ENCODE data around the gene TFCP2. TPM values are rescaled to one million over a fixed set of nuclear protein-coding genes. Genes with fewer than 3 reads are reported as not detected.

TFCP2 gene
- total RNA-seq, 1 experiment from 2014 or later = 11.3 TPM

GRCh38 chr12:51177897-51178296 lies 5.0 kb upstream of the TFCP2 start:
- no peak for DNase-seq (ENCODE audit: low read depth, low spot score)
- in situ Hi-C loops (cut with HindIII; ENCODE audit: low pct_unique_long_range_greater_than_20kb, low sequenced_read_pairs) = no loop called here

GRCh38 chr12:51174501-51174900 lies 1.6 kb upstream of the TFCP2 start:
- no peak for DNase-seq (ENCODE audit: low read depth, low spot score)
- in situ Hi-C loops (cut with HindIII; ENCODE audit: low pct_unique_long_range_greater_than_20kb, low sequenced_read_pairs) = no loop called here

GRCh38 chr12:51171884-51172514 lies 936 bp downstream of the TFCP2 start:
- in situ Hi-C loops (cut with HindIII; ENCODE audit: low pct_unique_long_range_greater_than_20kb, low sequenced_read_pairs) = no loop called here
- peak; percentile 9 for DNase-seq (ENCODE audit: low read depth, low spot score)

- DNase-seq (ENCODE audit: low read depth, low spot score) = no peak
- in situ Hi-C loops (cut with HindIII; ENCODE audit: low pct_unique_long_range_greater_than_20kb, low sequenced_read_pairs) = no loop called here
Measured at GRCh38 chr12:51163795-51164194, 9.1 kb downstream of the TFCP2 start.

GRCh38 chr12:51162217-51162616 lies 10.7 kb downstream of the TFCP2 start:
- in situ Hi-C loops (cut with HindIII; ENCODE audit: low pct_unique_long_range_greater_than_20kb, low sequenced_read_pairs) = no loop called here
- DNase-seq (ENCODE audit: low read depth, low spot score) = no peak

GRCh38 chr12:51160814-51161459 lies 12.0 kb downstream of the TFCP2 start:
- in situ Hi-C loops (cut with HindIII; ENCODE audit: low pct_unique_long_range_greater_than_20kb, low sequenced_read_pairs) = no loop called here

GRCh38 chr12:51156245-51156765 lies 16.6 kb downstream of the TFCP2 start:
- in situ Hi-C loops (cut with HindIII; ENCODE audit: low pct_unique_long_range_greater_than_20kb, low sequenced_read_pairs) = no loop called here
- DNase-seq (ENCODE audit: low read depth, low spot score) = no peak

More at GRCh38 chr12:51160814-51161459, 12.0 kb downstream of the TFCP2 start:
- no peak for DNase-seq (ENCODE audit: low read depth, low spot score)

- in situ Hi-C loops (cut with HindIII; ENCODE audit: low pct_unique_long_range_greater_than_20kb, low sequenced_read_pairs) = no loop called here
- DNase-seq (ENCODE audit: low read depth, low spot score) = no peak
Measured at GRCh38 chr12:51152953-51153352, 20.0 kb downstream of the TFCP2 start.

GRCh38 chr12:51150777-51151176 lies 22.2 kb downstream of the TFCP2 start:
- in situ Hi-C loops (cut with HindIII; ENCODE audit: low pct_unique_long_range_greater_than_20kb, low sequenced_read_pairs) = no loop called here
- no peak for DNase-seq (ENCODE audit: low read depth, low spot score)

GRCh38 chr12:51147309-51147708 lies 25.6 kb downstream of the TFCP2 start:
- in situ Hi-C loops (cut with HindIII; ENCODE audit: low pct_unique_long_range_greater_than_20kb, low sequenced_read_pairs) = no loop called here
- no peak for DNase-seq (ENCODE audit: low read depth, low spot score)

GRCh38 chr12:51139292-51139844 lies 33.6 kb downstream of the TFCP2 start:
- in situ Hi-C loops (cut with HindIII; ENCODE audit: low pct_unique_long_range_greater_than_20kb, low sequenced_read_pairs) = no loop called here
- no peak for DNase-seq (ENCODE audit: low read depth, low spot score)

GRCh38 chr12:51132693-51133092 lies 40.2 kb downstream of the TFCP2 start:
- DNase-seq (ENCODE audit: low read depth, low spot score) = no peak
- in situ Hi-C loops (cut with HindIII; ENCODE audit: low pct_unique_long_range_greater_than_20kb, low sequenced_read_pairs) = no loop called here

GRCh38 chr12:51131745-51132521 lies 41.0 kb downstream of the TFCP2 start:
- DNase-seq (ENCODE audit: low read depth, low spot score) = no peak
- in situ Hi-C loops (cut with HindIII; ENCODE audit: low pct_unique_long_range_greater_than_20kb, low sequenced_read_pairs) = no loop called here

- no peak for DNase-seq (ENCODE audit: low read depth, low spot score)
- in situ Hi-C loops (cut with HindIII; ENCODE audit: low pct_unique_long_range_greater_than_20kb, low sequenced_read_pairs) = no loop called here
Measured at GRCh38 chr12:51128919-51129318, 44.0 kb downstream of the TFCP2 start.

- in situ Hi-C loops (cut with HindIII; ENCODE audit: low pct_unique_long_range_greater_than_20kb, low sequenced_read_pairs) = no loop called here
- no peak for DNase-seq (ENCODE audit: low read depth, low spot score)
Measured at GRCh38 chr12:51127050-51127729, 45.7 kb downstream of the TFCP2 start.

GRCh38 chr12:51126297-51126696 lies 46.6 kb downstream of the TFCP2 start:
- peak; percentile 76 for DNase-seq (ENCODE audit: low read depth, low spot score)
- in situ Hi-C loops (cut with HindIII; ENCODE audit: low pct_unique_long_range_greater_than_20kb, low sequenced_read_pairs) = no loop called here

GRCh38 chr12:51124504-51124903 lies 48.4 kb downstream of the TFCP2 start:
- in situ Hi-C loops (cut with HindIII; ENCODE audit: low pct_unique_long_range_greater_than_20kb, low sequenced_read_pairs) = no loop called here
- no peak for DNase-seq (ENCODE audit: low read depth, low spot score)

- in situ Hi-C loops (cut with HindIII; ENCODE audit: low pct_unique_long_range_greater_than_20kb, low sequenced_read_pairs) = no loop called here
- DNase-seq (ENCODE audit: low read depth, low spot score) = no peak
Measured at GRCh38 chr12:51122844-51123243, 50.1 kb downstream of the TFCP2 start.
